HL-60 (cell line): Measurements from ENCODE around the gene IQSEC1.

Experiments
- DNase-seq, 2 experiments: peaks; one replicate each; pipeline ENCODE4 v3.0.0-alpha.2; 2010 to 2020; ENCODE audit warnings: low read depth in 1 of 2, low spot score in 1 of 2
- H3K27ac ChIP-seq: fragments of 250-450 bp; sonication (Bioruptor Pico); replicated peaks from 2 replicates; pipeline ENCODE4 v1.5.1; 2020; ENCODE audit warnings: mild to moderate bottlenecking, moderate library complexity
- H3K27me3 ChIP-seq: fragments of 250-450 bp; sonication (Bioruptor Pico); 2 replicates; pipeline ENCODE4 v1.5.1; 2021; ENCODE audit warnings: mild to moderate bottlenecking, moderate library complexity; ENCODE audit not compliant: insufficient read depth, poor library complexity, severe bottlenecking
- H3K4me3 ChIP-seq: replicated peaks from 2 replicates; pipeline ENCODE4 v1.5.1; 2011; ENCODE audit warnings: mild to moderate bottlenecking, control low read depth, low read length; ENCODE audit not compliant: insufficient read depth
- GABPA ChIP-seq: IDR thresholded peaks from 2 replicates; pipeline ENCODE4 v1.6.1; 2012; ENCODE audit warnings: low read depth
- POLR2AphosphoS5 ChIP-seq: IDR thresholded peaks from 2 replicates; pipeline ENCODE4 v1.6.1; 2012; ENCODE audit warnings: low read depth
- REST ChIP-seq: IDR thresholded peaks from 2 replicates; pipeline ENCODE4 v1.6.1; 2012; ENCODE audit warnings: low read depth; ENCODE audit not compliant: insufficient replicate concordance
- SPI1 ChIP-seq: IDR thresholded peaks from 2 replicates; pipeline ENCODE4 v1.6.1; 2012; ENCODE audit warnings: low read depth, mild to moderate bottlenecking, borderline replicate concordance
- TF ChIP-seq, protein P1 (sequence below): IDR thresholded peaks from one replicate; pipeline ENCODE4 v1.5.1; 2011; ENCODE audit warnings: low read length, control low read depth, inconsistent platforms; ENCODE audit not compliant: insufficient read depth

IQSEC1 gene

GRCh38 chr3:13058346-13059120 lies 14.7 kb downstream of the IQSEC1 start:
- no peak for DNase-seq
- no peak overlapping the region for H3K27ac ChIP-seq
- no peak overlapping the region for H3K4me3 ChIP-seq
- H3K27me3 ChIP-seq, result peaks cover 6% of the 10 kb centered on the region
- TF ChIP-seq GABPA (no peak), SPI1 (no peak)
- TF ChIP-seq, protein P1, sequence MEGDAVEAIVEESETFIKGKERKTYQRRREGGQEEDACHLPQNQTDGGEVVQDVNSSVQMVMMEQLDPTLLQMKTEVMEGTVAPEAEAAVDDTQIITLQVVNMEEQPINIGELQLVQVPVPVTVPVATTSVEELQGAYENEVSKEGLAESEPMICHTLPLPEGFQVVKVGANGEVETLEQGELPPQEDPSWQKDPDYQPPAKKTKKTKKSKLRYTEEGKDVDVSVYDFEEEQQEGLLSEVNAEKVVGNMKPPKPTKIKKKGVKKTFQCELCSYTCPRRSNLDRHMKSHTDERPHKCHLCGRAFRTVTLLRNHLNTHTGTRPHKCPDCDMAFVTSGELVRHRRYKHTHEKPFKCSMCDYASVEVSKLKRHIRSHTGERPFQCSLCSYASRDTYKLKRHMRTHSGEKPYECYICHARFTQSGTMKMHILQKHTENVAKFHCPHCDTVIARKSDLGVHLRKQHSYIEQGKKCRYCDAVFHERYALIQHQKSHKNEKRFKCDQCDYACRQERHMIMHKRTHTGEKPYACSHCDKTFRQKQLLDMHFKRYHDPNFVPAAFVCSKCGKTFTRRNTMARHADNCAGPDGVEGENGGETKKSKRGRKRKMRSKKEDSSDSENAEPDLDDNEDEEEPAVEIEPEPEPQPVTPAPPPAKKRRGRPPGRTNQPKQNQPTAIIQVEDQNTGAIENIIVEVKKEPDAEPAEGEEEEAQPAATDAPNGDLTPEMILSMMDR, result no peak

DNA sequence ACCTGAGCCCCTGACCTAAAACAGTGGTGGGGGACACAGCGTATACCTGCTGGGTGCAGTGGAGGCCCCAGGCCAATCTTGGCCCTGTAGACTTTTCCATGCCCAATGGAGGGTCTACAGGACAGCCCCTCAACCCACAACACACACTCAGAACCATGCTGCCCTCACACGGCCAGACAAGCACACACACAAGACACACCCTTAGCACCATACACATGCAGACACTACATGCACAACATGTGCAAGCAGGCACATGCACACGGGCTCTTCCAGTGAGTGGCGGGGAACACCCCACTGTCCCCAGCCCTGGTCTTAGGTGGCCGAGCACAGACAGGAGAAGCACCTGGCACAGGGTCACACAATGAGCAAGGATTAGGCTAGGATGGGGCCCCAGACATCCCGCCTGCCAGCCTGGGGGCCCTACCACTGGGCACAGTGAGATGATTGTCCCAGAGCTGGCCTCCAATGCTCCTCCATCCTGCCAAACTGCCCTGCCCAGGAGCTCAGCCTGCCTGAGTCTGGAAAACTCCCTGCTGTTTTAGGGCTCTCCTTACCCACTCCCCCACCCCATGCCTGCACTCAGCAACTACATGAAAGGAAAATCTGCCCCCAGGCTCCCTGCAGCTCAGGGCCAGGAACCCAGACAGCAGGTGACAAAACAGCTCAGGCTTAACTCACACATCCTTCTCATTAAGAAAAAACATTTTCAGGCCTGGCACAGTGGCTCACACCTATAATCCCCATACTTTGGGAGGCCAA lies 15.8 kb downstream of the IQSEC1 start:
- TF ChIP-seq GABPA (no peak), POLR2AphosphoS5 (no peak), REST (no peak), SPI1 (no peak)
- TF ChIP-seq, protein P1, result no peak
- no peak overlapping the region for H3K27ac ChIP-seq
- no peak for DNase-seq
- peaks cover 10% of the 10 kb centered on the region for H3K27me3 ChIP-seq
- no peak overlapping the region for H3K4me3 ChIP-seq

DNA sequence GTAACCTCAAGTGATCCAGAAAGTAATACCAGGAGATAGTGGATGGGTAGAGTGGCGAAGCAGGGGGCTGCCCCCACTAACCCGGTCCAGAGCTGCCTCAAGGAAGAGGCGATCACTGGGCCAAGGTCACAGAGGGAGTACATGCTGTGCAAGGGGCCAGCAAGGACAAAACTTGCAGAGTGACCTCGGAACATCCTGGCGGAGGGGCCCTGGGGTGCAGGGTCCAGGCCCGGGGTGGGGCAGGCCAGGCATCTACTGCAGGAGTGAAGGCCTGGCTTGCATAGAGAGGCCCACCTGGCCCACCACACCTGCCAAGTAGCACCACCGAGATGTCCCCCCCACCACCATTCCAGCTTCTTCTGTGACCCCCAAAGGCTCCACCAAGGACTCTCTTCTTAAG lies 17.6 kb downstream of the IQSEC1 start:
- no peak for DNase-seq
- Histone ChIP-seq H3K4me3 (no peak overlapping the region), H3K27me3 (peaks cover 12% of the 10 kb centered on the region), H3K27ac (no peak overlapping the region)
- no peak for TF ChIP-seq GABPA
- no peak for TF ChIP-seq POLR2AphosphoS5
- no peak for TF ChIP-seq REST
- TF ChIP-seq, protein P1, result no peak
- no peak for TF ChIP-seq SPI1
